ENCODE data around the gene PLEKHA7. TPM values are rescaled to one million over a fixed set of nuclear protein-coding genes. Genes with fewer than 3 reads are reported as not detected.

PLEKHA7 gene
- total RNA-seq, 1 experiment from 2014 or later: 13.0 TPM

DNA sequence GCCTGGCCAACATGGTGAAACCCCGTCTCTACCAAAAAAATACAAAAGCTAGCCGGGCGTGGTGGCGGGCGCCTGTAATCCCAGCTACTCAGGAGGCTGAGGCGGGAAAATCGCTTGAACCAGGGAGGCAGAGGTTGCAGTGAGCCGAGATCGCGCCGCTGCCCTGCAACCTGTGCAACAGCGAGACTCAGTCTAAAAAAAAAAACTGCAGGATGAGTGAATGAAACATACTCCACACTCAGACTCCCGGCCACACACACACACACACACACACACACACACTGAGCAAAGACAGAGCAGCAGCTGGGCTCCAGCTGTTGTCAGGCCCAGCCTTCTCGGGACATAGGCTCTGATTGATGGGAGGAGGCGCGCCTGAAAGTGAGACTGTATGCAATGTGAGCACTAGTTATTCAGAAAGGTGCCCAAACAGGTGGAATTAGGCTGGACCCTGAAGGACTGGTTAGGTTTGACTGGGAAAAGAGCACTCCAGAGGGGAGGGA is 1.5 kb upstream of the PLEKHA7 start (continued):
- TF ChIP-seq, protein P1, sequence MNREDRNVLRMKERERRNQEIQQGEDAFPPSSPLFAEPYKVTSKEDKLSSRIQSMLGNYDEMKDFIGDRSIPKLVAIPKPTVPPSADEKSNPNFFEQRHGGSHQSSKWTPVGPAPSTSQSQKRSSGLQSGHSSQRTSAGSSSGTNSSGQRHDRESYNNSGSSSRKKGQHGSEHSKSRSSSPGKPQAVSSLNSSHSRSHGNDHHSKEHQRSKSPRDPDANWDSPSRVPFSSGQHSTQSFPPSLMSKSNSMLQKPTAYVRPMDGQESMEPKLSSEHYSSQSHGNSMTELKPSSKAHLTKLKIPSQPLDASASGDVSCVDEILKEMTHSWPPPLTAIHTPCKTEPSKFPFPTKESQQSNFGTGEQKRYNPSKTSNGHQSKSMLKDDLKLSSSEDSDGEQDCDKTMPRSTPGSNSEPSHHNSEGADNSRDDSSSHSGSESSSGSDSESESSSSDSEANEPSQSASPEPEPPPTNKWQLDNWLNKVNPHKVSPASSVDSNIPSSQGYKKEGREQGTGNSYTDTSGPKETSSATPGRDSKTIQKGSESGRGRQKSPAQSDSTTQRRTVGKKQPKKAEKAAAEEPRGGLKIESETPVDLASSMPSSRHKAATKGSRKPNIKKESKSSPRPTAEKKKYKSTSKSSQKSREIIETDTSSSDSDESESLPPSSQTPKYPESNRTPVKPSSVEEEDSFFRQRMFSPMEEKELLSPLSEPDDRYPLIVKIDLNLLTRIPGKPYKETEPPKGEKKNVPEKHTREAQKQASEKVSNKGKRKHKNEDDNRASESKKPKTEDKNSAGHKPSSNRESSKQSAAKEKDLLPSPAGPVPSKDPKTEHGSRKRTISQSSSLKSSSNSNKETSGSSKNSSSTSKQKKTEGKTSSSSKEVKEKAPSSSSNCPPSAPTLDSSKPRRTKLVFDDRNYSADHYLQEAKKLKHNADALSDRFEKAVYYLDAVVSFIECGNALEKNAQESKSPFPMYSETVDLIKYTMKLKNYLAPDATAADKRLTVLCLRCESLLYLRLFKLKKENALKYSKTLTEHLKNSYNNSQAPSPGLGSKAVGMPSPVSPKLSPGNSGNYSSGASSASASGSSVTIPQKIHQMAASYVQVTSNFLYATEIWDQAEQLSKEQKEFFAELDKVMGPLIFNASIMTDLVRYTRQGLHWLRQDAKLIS (CRISPR knock-in tag; IDR thresholded peaks at IDR 0.05; ENCODE audit: borderline replicate concordance): no peak
- no peak for TF ChIP-seq FOXJ3 (CRISPR knock-in tag; IDR thresholded peaks at IDR 0.05; ENCODE audit: borderline replicate concordance)
- TF ChIP-seq, protein P2, sequence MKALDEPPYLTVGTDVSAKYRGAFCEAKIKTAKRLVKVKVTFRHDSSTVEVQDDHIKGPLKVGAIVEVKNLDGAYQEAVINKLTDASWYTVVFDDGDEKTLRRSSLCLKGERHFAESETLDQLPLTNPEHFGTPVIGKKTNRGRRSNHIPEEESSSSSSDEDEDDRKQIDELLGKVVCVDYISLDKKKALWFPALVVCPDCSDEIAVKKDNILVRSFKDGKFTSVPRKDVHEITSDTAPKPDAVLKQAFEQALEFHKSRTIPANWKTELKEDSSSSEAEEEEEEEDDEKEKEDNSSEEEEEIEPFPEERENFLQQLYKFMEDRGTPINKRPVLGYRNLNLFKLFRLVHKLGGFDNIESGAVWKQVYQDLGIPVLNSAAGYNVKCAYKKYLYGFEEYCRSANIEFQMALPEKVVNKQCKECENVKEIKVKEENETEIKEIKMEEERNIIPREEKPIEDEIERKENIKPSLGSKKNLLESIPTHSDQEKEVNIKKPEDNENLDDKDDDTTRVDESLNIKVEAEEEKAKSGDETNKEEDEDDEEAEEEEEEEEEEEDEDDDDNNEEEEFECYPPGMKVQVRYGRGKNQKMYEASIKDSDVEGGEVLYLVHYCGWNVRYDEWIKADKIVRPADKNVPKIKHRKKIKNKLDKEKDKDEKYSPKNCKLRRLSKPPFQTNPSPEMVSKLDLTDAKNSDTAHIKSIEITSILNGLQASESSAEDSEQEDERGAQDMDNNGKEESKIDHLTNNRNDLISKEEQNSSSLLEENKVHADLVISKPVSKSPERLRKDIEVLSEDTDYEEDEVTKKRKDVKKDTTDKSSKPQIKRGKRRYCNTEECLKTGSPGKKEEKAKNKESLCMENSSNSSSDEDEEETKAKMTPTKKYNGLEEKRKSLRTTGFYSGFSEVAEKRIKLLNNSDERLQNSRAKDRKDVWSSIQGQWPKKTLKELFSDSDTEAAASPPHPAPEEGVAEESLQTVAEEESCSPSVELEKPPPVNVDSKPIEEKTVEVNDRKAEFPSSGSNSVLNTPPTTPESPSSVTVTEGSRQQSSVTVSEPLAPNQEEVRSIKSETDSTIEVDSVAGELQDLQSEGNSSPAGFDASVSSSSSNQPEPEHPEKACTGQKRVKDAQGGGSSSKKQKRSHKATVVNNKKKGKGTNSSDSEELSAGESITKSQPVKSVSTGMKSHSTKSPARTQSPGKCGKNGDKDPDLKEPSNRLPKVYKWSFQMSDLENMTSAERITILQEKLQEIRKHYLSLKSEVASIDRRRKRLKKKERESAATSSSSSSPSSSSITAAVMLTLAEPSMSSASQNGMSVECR (CRISPR knock-in tag; IDR thresholded peaks at IDR 0.05; ENCODE audit: borderline replicate concordance): no peak
- no peak for TF ChIP-seq NR1H2 (CRISPR knock-in tag; IDR thresholded peaks at IDR 0.05)
- TF ChIP-seq, protein P3, sequence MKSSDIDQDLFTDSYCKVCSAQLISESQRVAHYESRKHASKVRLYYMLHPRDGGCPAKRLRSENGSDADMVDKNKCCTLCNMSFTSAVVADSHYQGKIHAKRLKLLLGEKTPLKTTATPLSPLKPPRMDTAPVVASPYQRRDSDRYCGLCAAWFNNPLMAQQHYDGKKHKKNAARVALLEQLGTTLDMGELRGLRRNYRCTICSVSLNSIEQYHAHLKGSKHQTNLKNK (CRISPR knock-in tag; IDR thresholded peaks at IDR 0.05): no peak
- no peak for TF ChIP-seq ZNF263 (CRISPR knock-in tag; IDR thresholded peaks at IDR 0.05; ENCODE audit: low read depth)

DNA sequence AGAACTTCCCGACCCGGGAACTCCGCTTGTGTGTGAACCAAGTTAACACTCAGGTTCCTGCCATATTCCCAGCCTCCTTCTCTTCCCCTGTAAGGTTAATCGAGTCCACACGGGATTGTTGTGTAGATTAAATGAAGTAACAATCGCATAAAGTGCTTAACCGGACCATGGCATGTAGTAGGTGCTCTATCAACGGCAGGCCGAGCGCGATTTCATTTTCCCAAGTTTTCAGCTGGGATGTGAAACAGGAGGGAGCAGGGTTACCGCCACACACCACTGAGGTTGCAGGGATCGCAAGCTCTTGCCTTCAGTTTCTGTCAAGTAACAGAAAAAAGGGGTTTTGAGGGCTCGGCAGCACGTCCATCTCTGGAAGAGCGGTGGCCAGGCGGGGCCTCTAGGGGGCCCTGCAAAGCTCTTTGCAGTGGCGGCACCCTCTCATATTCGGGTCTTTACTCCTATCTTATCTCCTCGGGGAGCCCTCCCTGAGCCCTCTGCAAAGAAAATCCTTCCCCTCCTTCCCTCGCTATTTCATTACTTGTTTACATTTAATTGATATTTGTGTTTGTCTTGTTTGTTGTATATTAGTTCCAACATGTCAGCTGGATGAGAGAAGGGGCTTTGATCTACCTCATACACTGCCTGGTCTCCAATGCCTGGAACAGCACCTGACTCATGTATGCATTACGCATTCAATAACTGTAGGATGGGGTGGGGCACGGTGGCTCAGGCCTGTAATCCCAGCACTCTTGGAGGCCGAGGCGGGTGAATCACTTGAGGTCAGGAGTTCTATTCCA is 816 bp upstream of the PLEKHA7 start:
- peak; percentile 58 for ATAC-seq
- peak; percentile 59 for DNase-seq (ENCODE audit: low spot score)
- ChIA-PET CTCF (interaction anchor here (0.5 to 2.6 kb wide), 28 partner anchors 11 to 504 kb away, joined by 3 to 18 read pairs (median 6); partner anchors contain the start of gene RPS13), POLR2A (interaction anchor here (0.6 to 1.0 kb wide), 4 partner anchors 63 to 71 kb away, joined by 3 to 5 read pairs (median 4); no protein-coding TSS in a partner anchor)
- Mint-ChIP-seq H3K27me3 (ENCODE audit: low read depth) (peaks cover 14% of the 10 kb centered on the region; the same call in 1 of the 2 replicates), H3K4me3 (peak overlapping the region; percentile 86), H3K36me3 (no peaks in the 10 kb centered on the region), H3K9me3 (no peaks in the 10 kb centered on the region), H3K4me1 (peaks cover 10% of the 10 kb centered on the region), H3K27ac (peak overlapping the region; percentile 31; the same call in 1 of the 2 replicates)
- TF ChIP-seq, protein P4, sequence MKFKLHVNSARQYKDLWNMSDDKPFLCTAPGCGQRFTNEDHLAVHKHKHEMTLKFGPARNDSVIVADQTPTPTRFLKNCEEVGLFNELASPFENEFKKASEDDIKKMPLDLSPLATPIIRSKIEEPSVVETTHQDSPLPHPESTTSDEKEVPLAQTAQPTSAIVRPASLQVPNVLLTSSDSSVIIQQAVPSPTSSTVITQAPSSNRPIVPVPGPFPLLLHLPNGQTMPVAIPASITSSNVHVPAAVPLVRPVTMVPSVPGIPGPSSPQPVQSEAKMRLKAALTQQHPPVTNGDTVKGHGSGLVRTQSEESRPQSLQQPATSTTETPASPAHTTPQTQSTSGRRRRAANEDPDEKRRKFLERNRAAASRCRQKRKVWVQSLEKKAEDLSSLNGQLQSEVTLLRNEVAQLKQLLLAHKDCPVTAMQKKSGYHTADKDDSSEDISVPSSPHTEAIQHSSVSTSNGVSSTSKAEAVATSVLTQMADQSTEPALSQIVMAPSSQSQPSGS (CRISPR knock-in tag; IDR thresholded peaks at IDR 0.05; ENCODE audit: borderline replicate concordance, low read depth): no peak
- TF ChIP-seq, protein P5, sequence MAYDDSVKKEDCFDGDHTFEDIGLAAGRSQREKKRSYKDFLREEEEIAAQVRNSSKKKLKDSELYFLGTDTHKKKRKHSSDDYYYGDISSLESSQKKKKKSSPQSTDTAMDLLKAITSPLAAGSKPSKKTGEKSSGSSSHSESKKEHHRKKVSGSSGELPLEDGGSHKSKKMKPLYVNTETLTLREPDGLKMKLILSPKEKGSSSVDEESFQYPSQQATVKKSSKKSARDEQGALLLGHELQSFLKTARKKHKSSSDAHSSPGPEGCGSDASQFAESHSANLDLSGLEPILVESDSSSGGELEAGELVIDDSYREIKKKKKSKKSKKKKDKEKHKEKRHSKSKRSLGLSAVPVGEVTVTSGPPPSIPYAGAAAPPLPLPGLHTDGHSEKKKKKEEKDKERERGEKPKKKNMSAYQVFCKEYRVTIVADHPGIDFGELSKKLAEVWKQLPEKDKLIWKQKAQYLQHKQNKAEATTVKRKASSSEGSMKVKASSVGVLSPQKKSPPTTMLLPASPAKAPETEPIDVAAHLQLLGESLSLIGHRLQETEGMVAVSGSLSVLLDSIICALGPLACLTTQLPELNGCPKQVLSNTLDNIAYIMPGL (CRISPR knock-in tag; IDR thresholded peaks at IDR 0.05): peak; percentile 66; the same call in 1 of the 2 replicates
- TF ChIP-seq, protein P6, sequence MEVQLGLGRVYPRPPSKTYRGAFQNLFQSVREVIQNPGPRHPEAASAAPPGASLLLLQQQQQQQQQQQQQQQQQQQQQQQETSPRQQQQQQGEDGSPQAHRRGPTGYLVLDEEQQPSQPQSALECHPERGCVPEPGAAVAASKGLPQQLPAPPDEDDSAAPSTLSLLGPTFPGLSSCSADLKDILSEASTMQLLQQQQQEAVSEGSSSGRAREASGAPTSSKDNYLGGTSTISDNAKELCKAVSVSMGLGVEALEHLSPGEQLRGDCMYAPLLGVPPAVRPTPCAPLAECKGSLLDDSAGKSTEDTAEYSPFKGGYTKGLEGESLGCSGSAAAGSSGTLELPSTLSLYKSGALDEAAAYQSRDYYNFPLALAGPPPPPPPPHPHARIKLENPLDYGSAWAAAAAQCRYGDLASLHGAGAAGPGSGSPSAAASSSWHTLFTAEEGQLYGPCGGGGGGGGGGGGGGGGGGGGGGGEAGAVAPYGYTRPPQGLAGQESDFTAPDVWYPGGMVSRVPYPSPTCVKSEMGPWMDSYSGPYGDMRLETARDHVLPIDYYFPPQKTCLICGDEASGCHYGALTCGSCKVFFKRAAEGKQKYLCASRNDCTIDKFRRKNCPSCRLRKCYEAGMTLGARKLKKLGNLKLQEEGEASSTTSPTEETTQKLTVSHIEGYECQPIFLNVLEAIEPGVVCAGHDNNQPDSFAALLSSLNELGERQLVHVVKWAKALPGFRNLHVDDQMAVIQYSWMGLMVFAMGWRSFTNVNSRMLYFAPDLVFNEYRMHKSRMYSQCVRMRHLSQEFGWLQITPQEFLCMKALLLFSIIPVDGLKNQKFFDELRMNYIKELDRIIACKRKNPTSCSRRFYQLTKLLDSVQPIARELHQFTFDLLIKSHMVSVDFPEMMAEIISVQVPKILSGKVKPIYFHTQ (CRISPR knock-in tag; IDR thresholded peaks at IDR 0.05): 0 out of 2 replicates have a peak, but pooled peaks have one; percentile 30
- TF ChIP-seq, protein P7, sequence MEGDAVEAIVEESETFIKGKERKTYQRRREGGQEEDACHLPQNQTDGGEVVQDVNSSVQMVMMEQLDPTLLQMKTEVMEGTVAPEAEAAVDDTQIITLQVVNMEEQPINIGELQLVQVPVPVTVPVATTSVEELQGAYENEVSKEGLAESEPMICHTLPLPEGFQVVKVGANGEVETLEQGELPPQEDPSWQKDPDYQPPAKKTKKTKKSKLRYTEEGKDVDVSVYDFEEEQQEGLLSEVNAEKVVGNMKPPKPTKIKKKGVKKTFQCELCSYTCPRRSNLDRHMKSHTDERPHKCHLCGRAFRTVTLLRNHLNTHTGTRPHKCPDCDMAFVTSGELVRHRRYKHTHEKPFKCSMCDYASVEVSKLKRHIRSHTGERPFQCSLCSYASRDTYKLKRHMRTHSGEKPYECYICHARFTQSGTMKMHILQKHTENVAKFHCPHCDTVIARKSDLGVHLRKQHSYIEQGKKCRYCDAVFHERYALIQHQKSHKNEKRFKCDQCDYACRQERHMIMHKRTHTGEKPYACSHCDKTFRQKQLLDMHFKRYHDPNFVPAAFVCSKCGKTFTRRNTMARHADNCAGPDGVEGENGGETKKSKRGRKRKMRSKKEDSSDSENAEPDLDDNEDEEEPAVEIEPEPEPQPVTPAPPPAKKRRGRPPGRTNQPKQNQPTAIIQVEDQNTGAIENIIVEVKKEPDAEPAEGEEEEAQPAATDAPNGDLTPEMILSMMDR (IDR thresholded peaks at IDR 0.05): peak; percentile 34; the same call in 1 of the 2 replicates

All from WTC11 (cell line).